GM23248 (cell line): ENCODE measurements around the gene GTF2H4.

Experiments
- EZH2 ChIP-seq: fragments of 200-600 bp; sonication (generic); IDR thresholded peaks from 2 replicates; pipeline ENCODE4 v1.6.1; 2018; ENCODE audit warnings: antibody characterized with exemption, mild to moderate bottlenecking; ENCODE audit not compliant: insufficient read depth, poor library complexity, severe bottlenecking
- EZH2phosphoT487 ChIP-seq: fragments of 200-600 bp; sonication (generic); IDR thresholded peaks from 2 replicates; pipeline ENCODE4 v1.6.1; 2018; ENCODE audit warnings: antibody characterized with exemption, moderate library complexity, mild to moderate bottlenecking, low read depth; ENCODE audit not compliant: insufficient read depth

DNA sequence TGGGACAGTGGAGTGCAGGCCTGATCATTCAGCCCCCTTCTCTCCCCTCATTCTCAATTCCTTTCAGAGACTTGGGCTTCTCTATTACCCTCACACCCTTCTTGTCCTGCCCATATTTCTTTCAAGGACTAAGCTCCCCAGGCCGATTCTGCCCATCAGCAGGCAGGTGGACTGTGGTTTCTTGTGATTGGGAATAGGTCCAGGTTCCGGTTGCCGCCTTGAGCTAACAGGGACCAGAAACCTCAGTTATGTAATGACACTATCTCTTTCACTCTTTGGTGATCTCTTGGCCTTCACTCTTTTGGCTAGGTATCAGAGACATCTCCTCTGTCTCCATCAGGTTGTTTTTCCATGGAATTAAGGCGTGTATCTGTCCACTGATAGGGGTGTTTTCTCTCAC lies 39.2 kb downstream of the GTF2H4 start:
- no peak for TF ChIP-seq EZH2
- TF ChIP-seq EZH2phosphoT487: no peak
